WTC11 (cell line): ENCODE results near the gene AIG1. TPM values are rescaled to one million over a fixed set of nuclear protein-coding genes. Genes with fewer than 3 reads are reported as not detected.

ENCODE experiments used
- ATAC-seq: fragments of 200-7000 bp; cut with Tn5 transposase; 2 replicates; pipeline ENCODE4 v1.10.0; 2021; ENCODE audit warnings: mild to moderate bottlenecking, moderate library complexity
- CTCF ChIA-PET: fragments of 300-600 bp; sonication (Branson Sonifier 250); formaldehyde crosslinking; loops from one replicate; lab custom pipeline; 2021; ENCODE audit warnings: antibody characterized with exemption; lab: Charles Lee
- POLR2A ChIA-PET: fragments of 350-600 bp; sonication (Branson Sonifier 250); formaldehyde crosslinking; loops from one replicate; lab custom pipeline; 2021; ENCODE audit warnings: antibody characterized with exemption; lab: Charles Lee
- DNase-seq: peaks from one replicate; pipeline ENCODE4 v3.0.0; 2021; ENCODE audit warnings: low spot score
- H3K27ac Mint-ChIP-seq: 2 replicates; pipeline ENCODE4 v1.8.0; 2021; ENCODE audit warnings: mixed read lengths
- H3K27me3 Mint-ChIP-seq: 2 replicates; pipeline ENCODE4 v1.8.0; 2021; ENCODE audit warnings: low read depth, mild to moderate bottlenecking, moderate library complexity, mixed read lengths
- H3K36me3 Mint-ChIP-seq: 2 replicates; pipeline ENCODE4 v1.8.0; 2021; ENCODE audit warnings: mixed read lengths
- H3K4me1 Mint-ChIP-seq: 2 replicates; pipeline ENCODE4 v1.8.0; 2022; ENCODE audit warnings: mixed read lengths
- H3K4me3 Mint-ChIP-seq: 2 replicates; pipeline ENCODE4 v1.8.0; 2021; ENCODE audit warnings: mild to moderate bottlenecking, moderate library complexity, mixed read lengths
- H3K9me3 Mint-ChIP-seq: 2 replicates; pipeline ENCODE4 v1.8.0; 2021; ENCODE audit warnings: mixed read lengths
- ATF1 ChIP-seq: sonication (generic); formaldehyde crosslinking; IDR thresholded peaks from 2 replicates; pipeline ENCODE4 v1.8.1; 2023; ENCODE audit warnings: mild to moderate bottlenecking, moderate library complexity, missing genetic modification reagents
- CBFB ChIP-seq: sonication (generic); formaldehyde crosslinking; IDR thresholded peaks from 2 replicates; pipeline ENCODE4 v1.8.1; 2022; ENCODE audit warnings: mild to moderate bottlenecking, low read depth, missing genetic modification reagents
- CREB1 ChIP-seq: sonication (generic); formaldehyde crosslinking; IDR thresholded peaks from 2 replicates; pipeline ENCODE4 v1.8.0; 2023; ENCODE audit warnings: mild to moderate bottlenecking, missing genetic modification reagents
- CREM ChIP-seq: sonication (generic); formaldehyde crosslinking; IDR thresholded peaks from 2 replicates; pipeline ENCODE4 v1.8.1; 2022; ENCODE audit warnings: mild to moderate bottlenecking, missing genetic modification reagents, moderate library complexity
- EMX1 ChIP-seq: fragments of 250-450 bp; sonication (Bioruptor Pico); IDR thresholded peaks from 2 replicates; pipeline ENCODE4 v1.8.0; 2021; ENCODE audit warnings: mild to moderate bottlenecking
- FOXP1 ChIP-seq: sonication (generic); formaldehyde crosslinking; IDR thresholded peaks from 2 replicates; pipeline ENCODE4 v1.8.0; 2022; ENCODE audit warnings: missing genetic modification reagents, mild to moderate bottlenecking, moderate library complexity, borderline replicate concordance
- GABPB1 ChIP-seq: sonication (generic); formaldehyde crosslinking; IDR thresholded peaks from 2 replicates; pipeline ENCODE4 v1.8.1; 2023; ENCODE audit warnings: mild to moderate bottlenecking, missing genetic modification reagents
- GTF2I ChIP-seq: fragments of 250-450 bp; sonication (Bioruptor Pico); conservative IDR thresholded peaks from 2 replicates; pipeline ENCODE4 v1.4.0; 2021; ENCODE audit warnings: mild to moderate bottlenecking
- KAT7 ChIP-seq: sonication (generic); formaldehyde crosslinking; IDR thresholded peaks from 2 replicates; pipeline ENCODE4 v1.8.1; 2023; ENCODE audit warnings: missing genetic modification reagents, mild to moderate bottlenecking, borderline replicate concordance
- NFATC4 ChIP-seq: fragments of 250-450 bp; sonication (Bioruptor Pico); IDR thresholded peaks from 2 replicates; pipeline ENCODE4 v1.9.0; 2021; ENCODE audit warnings: mild to moderate bottlenecking
- NR3C1 ChIP-seq: sonication (generic); formaldehyde crosslinking; conservative IDR thresholded peaks from 2 replicates; pipeline ENCODE4 v1.8.1; 2023; ENCODE audit warnings: low read depth, mild to moderate bottlenecking, missing genetic modification reagents
- OVOL2 ChIP-seq: fragments of 250-450 bp; sonication (Bioruptor Pico); IDR thresholded peaks from 2 replicates; pipeline ENCODE4 v1.9.0; 2021; ENCODE audit warnings: mild to moderate bottlenecking, borderline replicate concordance
- RELA ChIP-seq: sonication (generic); formaldehyde crosslinking; IDR thresholded peaks from 2 replicates; pipeline ENCODE4 v1.8.1; 2022; ENCODE audit warnings: missing genetic modification reagents, mild to moderate bottlenecking, borderline replicate concordance
- TCF7 ChIP-seq: sonication (generic); formaldehyde crosslinking; IDR thresholded peaks from 2 replicates; pipeline ENCODE4 v1.8.0; 2022; ENCODE audit warnings: mild to moderate bottlenecking, low read depth, missing genetic modification reagents, moderate library complexity
- TEAD1 ChIP-seq: sonication (generic); formaldehyde crosslinking; IDR thresholded peaks from 2 replicates; pipeline ENCODE4 v1.8.0; 2022; ENCODE audit warnings: mild to moderate bottlenecking, missing genetic modification reagents
- ZNF121 ChIP-seq: sonication (generic); formaldehyde crosslinking; IDR thresholded peaks from 2 replicates; pipeline ENCODE4 v1.8.0; 2023; ENCODE audit warnings: missing genetic modification reagents
- ZNF317 ChIP-seq: sonication (generic); formaldehyde crosslinking; IDR thresholded peaks from 2 replicates; pipeline ENCODE4 v1.8.1; 2023; ENCODE audit warnings: low read depth, mild to moderate bottlenecking, moderate library complexity, missing genetic modification reagents, borderline replicate concordance
- ZNF423 ChIP-seq: fragments of 250-450 bp; sonication (Bioruptor Pico); IDR thresholded peaks from 2 replicates; pipeline ENCODE4 v2.1.2; 2022; ENCODE audit warnings: mild to moderate bottlenecking, moderate library complexity
- total RNA-seq: library from RNA; stranded (reverse); gene quantifications from 3 replicates; pipeline ENCODE4 v1.2.3, GENCODE V29; 2021
- TF ChIP-seq, protein P1 (sequence below): fragments of 250-450 bp; sonication (Bioruptor Pico); IDR thresholded peaks from 2 replicates; pipeline ENCODE4 v1.9.0; 2021; ENCODE audit warnings: mild to moderate bottlenecking
- TF ChIP-seq, protein P2 (sequence below): fragments of 250-450 bp; sonication (Bioruptor Pico); IDR thresholded peaks from 2 replicates; pipeline ENCODE4 v1.9.0; 2021; ENCODE audit warnings: mild to moderate bottlenecking, borderline replicate concordance
- TF ChIP-seq, protein P3 (sequence below): fragments of 250-450 bp; sonication (Bioruptor Pico); IDR thresholded peaks from 2 replicates; pipeline ENCODE4 v1.9.0; 2021; ENCODE audit warnings: mild to moderate bottlenecking

The AIG1 gene
- total RNA-seq, 1 experiment from 2014 or later, result 38.8 TPM

DNA sequence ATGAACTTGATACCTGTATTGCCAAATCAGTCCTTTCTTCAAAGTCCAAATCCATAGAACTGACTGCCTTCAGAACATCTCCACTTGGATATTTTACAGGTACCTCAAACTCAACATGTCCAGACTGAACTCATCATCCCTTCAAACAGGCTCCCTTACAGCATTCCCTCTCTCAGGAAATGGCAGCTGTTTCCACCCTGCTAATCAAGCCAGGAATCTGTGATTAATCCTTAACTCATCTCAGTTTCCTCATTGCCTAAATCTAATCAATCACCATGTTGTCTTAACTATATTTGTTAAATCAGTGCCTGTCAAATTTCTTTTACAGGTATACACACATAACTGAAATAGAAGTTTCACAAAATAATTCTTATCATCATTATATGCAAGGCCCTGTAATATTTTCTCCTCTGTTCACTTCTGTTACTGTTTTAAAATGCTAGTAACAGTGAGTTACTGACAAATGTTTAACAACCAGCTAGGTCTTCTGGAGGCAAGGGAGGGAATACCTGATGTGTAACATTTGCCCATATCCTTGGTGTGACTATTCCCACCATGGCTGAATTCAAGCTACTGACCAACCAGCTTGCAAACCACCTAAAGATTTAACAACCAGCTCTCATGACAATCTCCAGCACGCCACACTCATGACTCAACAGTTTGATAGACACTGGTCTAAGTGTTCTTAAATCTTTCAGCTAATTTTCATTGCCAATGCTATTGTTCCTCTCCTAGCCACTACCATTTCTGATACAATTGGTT, 264.9 kb downstream of the AIG1 start:
- H3K27me3 Mint-ChIP-seq, result no peaks in the 10 kb centered on the region
- POLR2A ChIA-PET, result no interaction called here
- TF ChIP-seq, protein P1, sequence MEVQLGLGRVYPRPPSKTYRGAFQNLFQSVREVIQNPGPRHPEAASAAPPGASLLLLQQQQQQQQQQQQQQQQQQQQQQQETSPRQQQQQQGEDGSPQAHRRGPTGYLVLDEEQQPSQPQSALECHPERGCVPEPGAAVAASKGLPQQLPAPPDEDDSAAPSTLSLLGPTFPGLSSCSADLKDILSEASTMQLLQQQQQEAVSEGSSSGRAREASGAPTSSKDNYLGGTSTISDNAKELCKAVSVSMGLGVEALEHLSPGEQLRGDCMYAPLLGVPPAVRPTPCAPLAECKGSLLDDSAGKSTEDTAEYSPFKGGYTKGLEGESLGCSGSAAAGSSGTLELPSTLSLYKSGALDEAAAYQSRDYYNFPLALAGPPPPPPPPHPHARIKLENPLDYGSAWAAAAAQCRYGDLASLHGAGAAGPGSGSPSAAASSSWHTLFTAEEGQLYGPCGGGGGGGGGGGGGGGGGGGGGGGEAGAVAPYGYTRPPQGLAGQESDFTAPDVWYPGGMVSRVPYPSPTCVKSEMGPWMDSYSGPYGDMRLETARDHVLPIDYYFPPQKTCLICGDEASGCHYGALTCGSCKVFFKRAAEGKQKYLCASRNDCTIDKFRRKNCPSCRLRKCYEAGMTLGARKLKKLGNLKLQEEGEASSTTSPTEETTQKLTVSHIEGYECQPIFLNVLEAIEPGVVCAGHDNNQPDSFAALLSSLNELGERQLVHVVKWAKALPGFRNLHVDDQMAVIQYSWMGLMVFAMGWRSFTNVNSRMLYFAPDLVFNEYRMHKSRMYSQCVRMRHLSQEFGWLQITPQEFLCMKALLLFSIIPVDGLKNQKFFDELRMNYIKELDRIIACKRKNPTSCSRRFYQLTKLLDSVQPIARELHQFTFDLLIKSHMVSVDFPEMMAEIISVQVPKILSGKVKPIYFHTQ (CRISPR knock-in tag), result no peak
- TF ChIP-seq NR3C1 (CRISPR knock-in tag), result no peak
- no peak for TF ChIP-seq TEAD1
- TF ChIP-seq EMX1 (CRISPR knock-in tag), result no peak
- no peak for TF ChIP-seq ZNF317 (CRISPR knock-in tag)
- TF ChIP-seq TCF7, result no peak
- no peak for TF ChIP-seq GTF2I
- no peak for TF ChIP-seq ZNF423 (CRISPR knock-in tag)
- TF ChIP-seq, protein P2, sequence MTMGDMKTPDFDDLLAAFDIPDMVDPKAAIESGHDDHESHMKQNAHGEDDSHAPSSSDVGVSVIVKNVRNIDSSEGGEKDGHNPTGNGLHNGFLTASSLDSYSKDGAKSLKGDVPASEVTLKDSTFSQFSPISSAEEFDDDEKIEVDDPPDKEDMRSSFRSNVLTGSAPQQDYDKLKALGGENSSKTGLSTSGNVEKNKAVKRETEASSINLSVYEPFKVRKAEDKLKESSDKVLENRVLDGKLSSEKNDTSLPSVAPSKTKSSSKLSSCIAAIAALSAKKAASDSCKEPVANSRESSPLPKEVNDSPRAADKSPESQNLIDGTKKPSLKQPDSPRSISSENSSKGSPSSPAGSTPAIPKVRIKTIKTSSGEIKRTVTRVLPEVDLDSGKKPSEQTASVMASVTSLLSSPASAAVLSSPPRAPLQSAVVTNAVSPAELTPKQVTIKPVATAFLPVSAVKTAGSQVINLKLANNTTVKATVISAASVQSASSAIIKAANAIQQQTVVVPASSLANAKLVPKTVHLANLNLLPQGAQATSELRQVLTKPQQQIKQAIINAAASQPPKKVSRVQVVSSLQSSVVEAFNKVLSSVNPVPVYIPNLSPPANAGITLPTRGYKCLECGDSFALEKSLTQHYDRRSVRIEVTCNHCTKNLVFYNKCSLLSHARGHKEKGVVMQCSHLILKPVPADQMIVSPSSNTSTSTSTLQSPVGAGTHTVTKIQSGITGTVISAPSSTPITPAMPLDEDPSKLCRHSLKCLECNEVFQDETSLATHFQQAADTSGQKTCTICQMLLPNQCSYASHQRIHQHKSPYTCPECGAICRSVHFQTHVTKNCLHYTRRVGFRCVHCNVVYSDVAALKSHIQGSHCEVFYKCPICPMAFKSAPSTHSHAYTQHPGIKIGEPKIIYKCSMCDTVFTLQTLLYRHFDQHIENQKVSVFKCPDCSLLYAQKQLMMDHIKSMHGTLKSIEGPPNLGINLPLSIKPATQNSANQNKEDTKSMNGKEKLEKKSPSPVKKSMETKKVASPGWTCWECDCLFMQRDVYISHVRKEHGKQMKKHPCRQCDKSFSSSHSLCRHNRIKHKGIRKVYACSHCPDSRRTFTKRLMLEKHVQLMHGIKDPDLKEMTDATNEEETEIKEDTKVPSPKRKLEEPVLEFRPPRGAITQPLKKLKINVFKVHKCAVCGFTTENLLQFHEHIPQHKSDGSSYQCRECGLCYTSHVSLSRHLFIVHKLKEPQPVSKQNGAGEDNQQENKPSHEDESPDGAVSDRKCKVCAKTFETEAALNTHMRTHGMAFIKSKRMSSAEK (CRISPR knock-in tag), result no peak
- H3K36me3 Mint-ChIP-seq, result no peaks in the 10 kb centered on the region
- H3K9me3 Mint-ChIP-seq, result no peaks in the 10 kb centered on the region
- CTCF ChIA-PET, result interaction anchor here (1.1 to 2.1 kb wide), 2 partner anchors 12 kb away, joined by 6 to 8 read pairs; no protein-coding TSS in a partner anchor
- no peak overlapping the region for H3K27ac Mint-ChIP-seq
- DNase-seq (no peak), ATAC-seq (no peak)
- no peak overlapping the region for H3K4me3 Mint-ChIP-seq
- no peaks in the 10 kb centered on the region for H3K4me1 Mint-ChIP-seq

DNA sequence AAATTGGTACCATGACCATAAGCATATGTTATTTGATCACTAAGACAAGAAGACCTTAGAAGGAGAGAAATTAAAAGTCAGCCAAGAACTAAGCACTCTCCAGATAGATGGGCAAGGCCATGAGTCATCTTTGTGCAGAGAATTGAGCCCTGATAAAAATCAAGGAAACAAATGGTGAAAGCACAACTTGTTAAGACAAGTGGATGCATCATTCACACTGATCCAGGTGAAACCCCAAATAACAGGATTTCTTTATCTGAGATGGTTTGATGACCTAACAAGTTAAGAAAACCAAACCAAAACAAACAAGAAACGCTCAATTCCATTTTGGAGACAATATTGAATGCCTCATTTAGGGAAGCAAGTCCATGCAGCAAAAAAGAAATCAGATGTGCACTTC, 268.2 kb downstream of the AIG1 start:
- POLR2A ChIA-PET, result no interaction called here
- TF ChIP-seq GTF2I (no peak), CREM (CRISPR knock-in tag) (no peak)
- TF ChIP-seq, all 79 proteins: peak for 0
- Mint-ChIP-seq H3K27me3 (no peaks in the 10 kb centered on the region), H3K4me1 (no peaks in the 10 kb centered on the region), H3K27ac (no peak overlapping the region), H3K36me3 (no peaks in the 10 kb centered on the region), H3K9me3 (peaks cover 5% of the 10 kb centered on the region), H3K4me3 (no peak overlapping the region)
- CTCF ChIA-PET, result no interaction called here
- no peak for ATAC-seq
- no peak for DNase-seq

DNA sequence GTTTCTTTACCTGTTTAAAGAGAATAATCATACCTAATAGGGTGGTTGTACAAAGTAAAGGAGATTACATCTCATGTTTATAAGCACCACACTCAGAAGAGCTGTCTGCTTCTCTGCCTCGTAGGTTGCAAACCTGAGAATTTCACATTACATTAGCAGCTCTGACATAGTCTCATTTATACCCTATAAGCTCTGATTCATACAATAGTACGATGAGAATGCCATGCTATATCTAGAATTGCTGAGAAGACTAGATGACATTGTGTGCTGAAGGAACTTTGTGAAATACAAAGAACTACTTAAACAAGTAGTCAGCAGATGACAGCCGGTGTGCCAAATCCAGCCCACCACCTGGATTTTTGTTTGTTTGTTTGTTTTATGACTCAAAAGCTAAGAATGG, 268.6 kb downstream of the AIG1 start:
- H3K36me3 Mint-ChIP-seq, result no peaks in the 10 kb centered on the region
- CTCF ChIA-PET, result interaction anchor here (0.7 kb wide), 1 partner anchor 8 kb away, joined by 5 read pairs; no protein-coding TSS in a partner anchor
- no peak for TF ChIP-seq ATF1
- TF ChIP-seq, protein P2 (CRISPR knock-in tag), result no peak
- TF ChIP-seq GABPB1 (CRISPR knock-in tag), result no peak
- TF ChIP-seq CREB1 (CRISPR knock-in tag), result no peak
- TF ChIP-seq CREM (CRISPR knock-in tag), result no peak
- TF ChIP-seq RELA (CRISPR knock-in tag), result no peak
- no peak for TF ChIP-seq NFATC4 (CRISPR knock-in tag)
- no peak for TF ChIP-seq KAT7 (CRISPR knock-in tag)
- no peak for TF ChIP-seq OVOL2 (CRISPR knock-in tag)
- no peak for TF ChIP-seq ZNF121 (CRISPR knock-in tag)
- no peak for TF ChIP-seq FOXP1 (CRISPR knock-in tag)
- TF ChIP-seq, protein P3, sequence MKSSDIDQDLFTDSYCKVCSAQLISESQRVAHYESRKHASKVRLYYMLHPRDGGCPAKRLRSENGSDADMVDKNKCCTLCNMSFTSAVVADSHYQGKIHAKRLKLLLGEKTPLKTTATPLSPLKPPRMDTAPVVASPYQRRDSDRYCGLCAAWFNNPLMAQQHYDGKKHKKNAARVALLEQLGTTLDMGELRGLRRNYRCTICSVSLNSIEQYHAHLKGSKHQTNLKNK (CRISPR knock-in tag), result no peak
- TF ChIP-seq CBFB (CRISPR knock-in tag), result no peak
- no peak for TF ChIP-seq EMX1 (CRISPR knock-in tag)

More for the DNA sequence above, 268.6 kb downstream of the AIG1 start:
- DNase-seq, result no peak
- H3K27ac Mint-ChIP-seq, result no peak overlapping the region
- POLR2A ChIA-PET, result no interaction called here
- H3K9me3 Mint-ChIP-seq, result peaks cover 5% of the 10 kb centered on the region
- no peaks in the 10 kb centered on the region for H3K27me3 Mint-ChIP-seq
- no peaks in the 10 kb centered on the region for H3K4me1 Mint-ChIP-seq
- no peak for ATAC-seq
- H3K4me3 Mint-ChIP-seq, result no peak overlapping the region
